Measurements from ENCODE around the gene GALR1. TPM values are rescaled to one million over a fixed set of nuclear protein-coding genes. Genes with fewer than 3 reads are reported as not detected.

Gene GALR1
- total and polyA plus RNA-seq, 12 donors, result 0.11 to 3.5 (median 0.87) TPM; not detected in 4

GRCh38 chr18:77300579-77300978 lies 50.9 kb downstream of the GALR1 start:
- intact Hi-C loops (cut with DNase I), result no loop called here
- TF ChIP-seq POLR2A (IDR thresholded peaks at IDR 0.05) (no peak), CTCF (IDR thresholded peaks at IDR 0.05) (no peak)
- Histone ChIP-seq H3K27me3 (no peaks in the 10 kb centered on the region), H3K27ac (no peak overlapping the region), H3K4me3 (no peak overlapping the region), H3K4me1 (replicated peaks in 1 of 2) (no peaks in the 10 kb centered on the region), H3K9me3 (replicated peaks in 1 of 3) (no peaks in the 10 kb centered on the region), H3K36me3 (replicated peaks in 1 of 2) (no peaks in the 10 kb centered on the region)
- 45 to 68% (median 51%) methylated on average over 4 to 7 of the region's 7 CpGs for WGBS, 4 donors
- DNase-seq, result no peak

GRCh38 chr18:77304268-77304667 lies 54.6 kb downstream of the GALR1 start:
- no peak for DNase-seq
- Histone ChIP-seq H3K36me3 (replicated peaks in 1 of 2) (no peaks in the 10 kb centered on the region), H3K4me1 (replicated peaks in 1 of 2) (no peaks in the 10 kb centered on the region), H3K27ac (no peak overlapping the region), H3K9me3 (replicated peaks in 1 of 3) (no peaks in the 10 kb centered on the region), H3K4me3 (no peak overlapping the region), H3K27me3 (no peaks in the 10 kb centered on the region)
- TF ChIP-seq CTCF (IDR thresholded peaks at IDR 0.05) (no peak), POLR2A (IDR thresholded peaks at IDR 0.05) (no peak)
- WGBS, 4 donors, result 68 to 77% (median 69%) methylated on average over 6 to 7 of the region's 7 CpGs
- intact Hi-C loops (cut with DNase I), result no loop called here

GRCh38 chr18:77305676-77306075 lies 56.0 kb downstream of the GALR1 start:
- Histone ChIP-seq H3K9me3 (replicated peaks in 1 of 3) (no peaks in the 10 kb centered on the region), H3K36me3 (replicated peaks in 1 of 2) (no peaks in the 10 kb centered on the region), H3K27ac (no peak overlapping the region), H3K4me3 (no peak overlapping the region), H3K4me1 (replicated peaks in 1 of 2) (no peaks in the 10 kb centered on the region), H3K27me3 (no peaks in the 10 kb centered on the region)
- 80 to 93% (median 88%) methylated on average over 4 of the region's 4 CpGs for WGBS, 4 donors
- intact Hi-C loops (cut with DNase I), result no loop called here
- DNase-seq, result no peak
- TF ChIP-seq CTCF (IDR thresholded peaks at IDR 0.05) (no peak), POLR2A (IDR thresholded peaks at IDR 0.05) (no peak)

- Histone ChIP-seq H3K4me1 (replicated peaks in 1 of 2) (no peaks in the 10 kb centered on the region), H3K27me3 (no peaks in the 10 kb centered on the region), H3K27ac (no peak overlapping the region), H3K4me3 (no peak overlapping the region), H3K36me3 (replicated peaks in 1 of 2) (no peaks in the 10 kb centered on the region), H3K9me3 (replicated peaks in 1 of 3) (no peaks in the 10 kb centered on the region)
- WGBS, 4 donors, result 77 to 82% (median 80%) methylated on average over 6 of the region's 6 CpGs
- TF ChIP-seq POLR2A (IDR thresholded peaks at IDR 0.05) (no peak), CTCF (IDR thresholded peaks at IDR 0.05) (no peak)
- DNase-seq, result no peak
- intact Hi-C loops (cut with DNase I), result no loop called here
These were observed 58.6 kb downstream of the GALR1 start for GRCh38 chr18:77308216-77308615.
